ENCODE data around the gene C20orf204.
A peak's percentile ranks its signal among the peaks of the same experiment; 100 is the strongest.

C20orf204 gene

DNA sequence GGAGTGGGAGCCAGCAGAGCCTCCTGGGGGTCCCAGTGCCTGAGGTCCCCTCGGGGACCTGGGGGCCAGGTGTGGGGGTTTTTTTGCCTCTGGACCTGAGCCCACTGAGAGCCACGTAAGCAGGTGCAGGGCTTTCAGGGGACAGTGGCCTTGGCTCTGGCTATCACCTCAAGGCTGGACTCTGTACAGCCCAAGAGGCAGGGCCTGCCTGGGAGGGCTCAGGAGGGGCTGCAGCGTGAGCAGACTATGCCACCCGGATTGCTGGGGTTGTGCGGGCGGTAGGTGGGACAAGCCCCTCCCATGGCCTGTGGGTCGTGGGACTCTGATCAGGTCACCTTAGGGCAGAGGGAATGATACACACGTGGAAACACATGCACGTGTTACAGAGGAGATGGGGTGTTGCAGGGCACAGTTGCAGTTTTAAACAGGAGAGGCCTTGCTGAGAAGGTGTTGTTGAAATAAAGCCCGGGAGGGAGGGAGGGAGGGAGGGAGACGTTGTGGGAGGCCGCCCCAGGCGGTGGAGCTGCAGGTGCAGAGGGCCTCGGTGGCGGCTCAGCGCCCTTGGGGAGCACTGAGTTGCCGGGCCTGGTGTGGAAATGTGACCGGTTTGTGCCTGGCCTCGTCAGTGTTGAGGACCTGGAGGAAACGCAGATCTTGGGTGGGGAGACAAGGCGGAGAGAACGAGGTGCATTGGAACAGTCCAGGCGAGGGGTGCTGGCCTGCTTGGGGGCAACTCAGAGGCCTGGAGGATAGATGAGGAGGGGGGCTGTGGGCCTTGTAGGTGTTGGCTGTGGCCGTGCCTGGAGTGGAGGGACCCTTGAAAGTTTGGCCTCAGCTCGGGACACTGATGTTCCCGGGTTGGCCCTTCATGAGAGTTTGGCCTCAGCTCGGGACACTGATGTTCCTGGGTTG, 29.3 kb downstream of the C20orf204 start:
- H3K4me3 ChIP-seq (ENCODE audit: low read length): no peak overlapping the region
- TF ChIP-seq, protein P1, sequence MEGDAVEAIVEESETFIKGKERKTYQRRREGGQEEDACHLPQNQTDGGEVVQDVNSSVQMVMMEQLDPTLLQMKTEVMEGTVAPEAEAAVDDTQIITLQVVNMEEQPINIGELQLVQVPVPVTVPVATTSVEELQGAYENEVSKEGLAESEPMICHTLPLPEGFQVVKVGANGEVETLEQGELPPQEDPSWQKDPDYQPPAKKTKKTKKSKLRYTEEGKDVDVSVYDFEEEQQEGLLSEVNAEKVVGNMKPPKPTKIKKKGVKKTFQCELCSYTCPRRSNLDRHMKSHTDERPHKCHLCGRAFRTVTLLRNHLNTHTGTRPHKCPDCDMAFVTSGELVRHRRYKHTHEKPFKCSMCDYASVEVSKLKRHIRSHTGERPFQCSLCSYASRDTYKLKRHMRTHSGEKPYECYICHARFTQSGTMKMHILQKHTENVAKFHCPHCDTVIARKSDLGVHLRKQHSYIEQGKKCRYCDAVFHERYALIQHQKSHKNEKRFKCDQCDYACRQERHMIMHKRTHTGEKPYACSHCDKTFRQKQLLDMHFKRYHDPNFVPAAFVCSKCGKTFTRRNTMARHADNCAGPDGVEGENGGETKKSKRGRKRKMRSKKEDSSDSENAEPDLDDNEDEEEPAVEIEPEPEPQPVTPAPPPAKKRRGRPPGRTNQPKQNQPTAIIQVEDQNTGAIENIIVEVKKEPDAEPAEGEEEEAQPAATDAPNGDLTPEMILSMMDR (IDR thresholded peaks at IDR 0.05; ENCODE audit: insufficient read depth, low read depth, low read length, missing control alignments): no peak
- no peak for DNase-seq (ENCODE audit: low read depth)

DNA sequence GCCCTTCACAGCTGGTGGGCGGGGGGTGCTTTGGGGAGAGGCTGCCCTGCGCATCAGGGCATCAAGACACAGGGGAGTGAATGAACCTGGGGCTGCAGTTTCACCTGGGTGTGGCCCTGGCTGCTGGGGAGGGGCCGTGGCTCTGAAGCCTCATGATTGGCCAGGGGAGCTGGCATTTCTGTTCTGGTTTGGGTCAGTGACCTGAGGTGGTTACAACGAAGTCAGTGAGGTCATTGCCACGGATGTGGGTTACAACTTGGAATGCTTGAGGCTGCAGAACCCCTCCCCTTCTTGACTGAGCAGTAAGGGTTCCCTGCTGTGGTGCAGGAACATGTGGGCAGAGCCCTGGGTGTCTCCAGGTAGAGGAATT, 30.0 kb downstream of the C20orf204 start:
- H3K4me3 ChIP-seq (ENCODE audit: low read length): no peak overlapping the region
- peak; percentile 24 for DNase-seq (ENCODE audit: low read depth)
- TF ChIP-seq, protein P1 (IDR thresholded peaks at IDR 0.05; ENCODE audit: insufficient read depth, low read depth, low read length, missing control alignments): no peak

DNA sequence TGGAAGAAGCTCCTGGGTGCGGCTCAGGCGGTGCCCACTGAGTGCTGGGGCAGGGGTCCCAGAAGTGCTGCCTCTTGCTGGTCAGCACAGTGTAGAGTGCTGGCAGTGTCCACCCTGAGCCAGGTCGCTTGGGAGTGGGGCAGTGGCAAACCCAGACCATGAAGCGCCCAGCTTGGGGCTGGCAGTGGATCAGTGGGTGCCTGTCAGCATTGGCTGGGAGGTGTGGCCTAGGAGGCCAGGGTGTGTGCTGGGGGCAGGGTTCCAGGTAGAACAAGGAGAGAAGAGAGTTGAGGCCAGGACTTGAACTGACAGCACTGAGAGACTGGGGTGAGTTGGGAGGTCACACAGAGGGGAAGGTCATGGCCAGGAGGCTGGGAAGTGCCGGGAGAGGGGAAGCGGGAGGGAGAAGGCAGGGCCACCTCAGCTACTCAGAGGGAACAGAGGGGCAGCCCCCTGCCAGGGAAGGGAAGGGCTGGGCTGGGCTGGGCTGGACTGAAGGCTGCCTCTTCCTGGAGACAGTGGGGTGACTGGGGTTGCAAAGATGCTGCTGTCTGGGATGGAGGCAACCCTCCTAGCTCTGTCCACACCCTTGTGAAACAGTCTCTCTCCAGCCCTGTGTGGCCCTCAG, 31.1 kb downstream of the C20orf204 start:
- no peak for DNase-seq (ENCODE audit: low read depth)
- no peak overlapping the region for H3K4me3 ChIP-seq (ENCODE audit: low read length)
- TF ChIP-seq, protein P1 (IDR thresholded peaks at IDR 0.05; ENCODE audit: insufficient read depth, low read depth, low read length, missing control alignments): no peak

DNA sequence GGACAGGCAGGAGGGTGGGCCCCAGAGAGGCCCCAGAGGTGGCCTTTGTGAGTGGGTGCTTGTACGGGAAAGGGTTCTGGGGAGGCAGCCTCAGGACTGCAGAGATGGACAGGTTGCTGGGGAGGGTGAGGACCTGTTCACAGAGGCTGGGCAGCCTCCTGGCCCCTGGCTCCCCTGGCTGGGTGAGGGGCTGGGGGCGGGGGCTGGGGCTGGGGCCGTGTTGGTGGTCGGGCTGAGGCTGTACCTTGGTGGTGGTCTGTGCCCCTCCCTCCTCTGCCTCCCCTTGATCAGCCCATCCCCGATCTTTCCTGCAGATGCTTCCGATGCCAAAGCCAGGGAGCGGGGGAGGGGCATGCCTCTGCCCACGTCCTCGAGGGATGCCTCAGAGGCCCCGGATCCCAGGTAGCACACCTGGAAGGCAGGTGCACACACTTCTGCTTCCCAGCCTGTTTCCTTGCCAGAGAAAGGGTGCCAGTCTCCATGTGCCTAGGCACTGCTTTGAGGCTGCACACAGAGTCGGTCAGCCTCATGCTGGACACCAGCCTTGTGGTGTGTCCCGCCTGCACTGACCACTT, 31.8 kb downstream of the C20orf204 start:
- H3K4me3 ChIP-seq (ENCODE audit: low read length): no peak overlapping the region
- no peak for DNase-seq (ENCODE audit: low read depth)
- TF ChIP-seq, protein P1 (IDR thresholded peaks at IDR 0.05; ENCODE audit: insufficient read depth, low read depth, low read length, missing control alignments): no peak

DNA sequence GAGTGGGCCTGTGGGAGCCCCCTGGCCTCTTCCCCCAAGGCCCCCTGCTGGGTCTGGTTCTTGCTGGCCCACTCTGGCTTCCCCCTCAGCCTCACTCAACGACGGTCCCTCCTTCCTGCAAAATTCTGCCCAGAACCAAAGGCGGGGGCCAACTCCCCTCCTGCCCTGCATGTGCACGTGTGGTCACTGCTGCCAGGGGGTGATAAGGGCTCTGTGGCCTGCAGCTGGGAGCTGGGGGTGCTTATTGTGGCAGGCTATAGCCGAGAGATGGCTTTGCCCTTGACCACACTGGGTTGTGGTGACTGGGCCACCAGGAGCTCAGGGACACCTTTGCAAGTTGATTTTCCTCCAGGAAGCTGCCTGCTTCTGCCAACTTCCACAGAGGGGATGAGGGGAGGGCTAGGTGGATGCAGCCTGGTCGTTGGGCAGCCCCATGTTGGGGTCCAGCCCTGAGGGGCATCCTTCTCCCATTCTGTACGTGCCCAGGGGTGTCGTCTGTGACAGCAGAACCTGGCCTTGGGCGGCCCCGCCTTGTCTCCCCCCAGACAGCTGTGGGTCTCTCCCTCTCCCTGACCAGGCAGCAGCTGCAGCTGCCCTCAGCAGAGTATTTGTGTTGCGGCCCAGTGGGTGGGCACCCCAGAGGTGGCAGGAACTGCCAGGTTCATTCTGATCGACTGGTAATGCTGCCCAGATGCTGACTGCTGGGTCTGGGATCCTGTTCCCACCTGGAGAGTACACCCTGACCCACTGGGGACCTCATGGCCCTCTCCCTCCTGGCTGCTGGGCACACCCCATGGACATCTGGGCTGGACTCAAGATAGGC, 32.6 kb downstream of the C20orf204 start:
- H3K4me3 ChIP-seq (ENCODE audit: low read length): no peak overlapping the region
- DNase-seq (ENCODE audit: low read depth): no peak
- TF ChIP-seq, protein P1 (IDR thresholded peaks at IDR 0.05; ENCODE audit: insufficient read depth, low read depth, low read length, missing control alignments): no peak

DNA sequence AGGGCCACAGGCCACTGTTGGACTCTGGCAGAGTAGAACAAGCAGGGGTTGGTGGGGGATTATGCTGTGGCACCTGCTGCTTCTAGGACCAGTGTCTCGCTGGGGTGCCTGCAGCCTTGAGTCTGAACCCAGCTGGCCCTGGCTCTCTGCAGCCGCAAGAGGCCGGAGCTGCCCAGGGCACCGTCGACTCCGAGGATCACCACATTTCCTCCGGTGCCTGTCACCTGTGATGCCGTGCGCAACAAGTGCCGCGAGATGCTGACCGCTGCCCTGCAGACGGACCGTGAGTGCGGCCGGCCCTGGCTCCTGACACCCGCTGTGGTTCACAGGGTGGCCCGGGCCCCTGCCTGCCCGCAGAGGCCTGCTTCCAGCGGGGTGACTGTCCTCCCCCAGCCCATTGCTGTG, 33.2 kb downstream of the C20orf204 start:
- no peak for DNase-seq (ENCODE audit: low read depth)
- no peak overlapping the region for H3K4me3 ChIP-seq (ENCODE audit: low read length)
- TF ChIP-seq, protein P1 (IDR thresholded peaks at IDR 0.05; ENCODE audit: insufficient read depth, low read depth, low read length, missing control alignments): no peak
